MCF 10A (cell line): ENCODE results near the gene FABP1. TPM values are rescaled to one million over a fixed set of nuclear protein-coding genes. Genes with fewer than 3 reads are reported as not detected.

Source experiments
- BruUV-seq: library from RNA; stranded (reverse); fragments of 400-500 nt; replicated peaks from 2 replicates; lab custom pipeline; 2021; lab: Mats Ljungman, UMichigan
- CTCF ChIA-PET: fragments of 300-600 bp; sonication (Branson Sonifier 250); formaldehyde crosslinking; extraction: SDS; loops from one replicate; lab custom pipeline; 2021; ENCODE audit warnings: antibody characterized with exemption, inconsistent platforms; lab: Yijun Ruan, JAX
- POLR2A ChIA-PET: fragments of 300-600, 350-650 bp; sonication (Branson Sonifier 250); formaldehyde crosslinking; extraction: SDS; loops from one replicate; lab custom pipeline; 2020; ENCODE audit warnings: antibody characterized with exemption, inconsistent platforms; lab: Yijun Ruan, JAX
- DNase-seq: peaks from one replicate; pipeline ENCODE4 v3.0.0-alpha.2; 2018; ENCODE audit not compliant: unreplicated experiment
- H3K27ac Mint-ChIP-seq: one replicate; pipeline ENCODE4 v1.8.0; 2022; ENCODE audit warnings: mild to moderate bottlenecking, low read depth, mixed read lengths; ENCODE audit not compliant: unreplicated experiment
- H3K27me3 Mint-ChIP-seq: one replicate; pipeline ENCODE4 v1.8.0; 2022; ENCODE audit warnings: mixed read lengths; ENCODE audit not compliant: insufficient read depth, unreplicated experiment
- H3K36me3 Mint-ChIP-seq: one replicate; pipeline ENCODE4 v1.8.0; 2022; ENCODE audit warnings: mild to moderate bottlenecking, moderate library complexity, mixed read lengths; ENCODE audit not compliant: insufficient read depth, unreplicated experiment
- H3K4me1 Mint-ChIP-seq: one replicate; pipeline ENCODE4 v1.8.0; 2022; ENCODE audit warnings: mixed read lengths; ENCODE audit not compliant: insufficient read depth, unreplicated experiment
- H3K4me3 Mint-ChIP-seq: one replicate; pipeline ENCODE4 v1.8.0; 2022; ENCODE audit warnings: mild to moderate bottlenecking, moderate library complexity, mixed read lengths; ENCODE audit not compliant: unreplicated experiment
- H3K9me3 Mint-ChIP-seq: one replicate; pipeline ENCODE4 v1.8.0; 2022; ENCODE audit warnings: mixed read lengths; ENCODE audit not compliant: unreplicated experiment
- intact Hi-C: fragments of 100-400 bp; cut with micrococcal nuclease; formaldehyde crosslinking; loops from 2 replicates; pipeline ENCODE4 v1.14.1; 2022
- total RNA-seq: library from RNA; stranded (reverse); gene quantifications from 2 replicates; pipeline ENCODE4 v1.2.3, GENCODE V29; 2022
- TF ChIP-seq, protein P1 (sequence below): fragments of 200-600 bp; IDR thresholded peaks from one replicate; pipeline ENCODE4 v1.8.0; 2022; ENCODE audit warnings: antibody characterized with exemption, mild to moderate bottlenecking; ENCODE audit not compliant: unreplicated experiment

The FABP1 gene
- total RNA-seq, 1 experiment from 2014 or later, result not detected

DNA sequence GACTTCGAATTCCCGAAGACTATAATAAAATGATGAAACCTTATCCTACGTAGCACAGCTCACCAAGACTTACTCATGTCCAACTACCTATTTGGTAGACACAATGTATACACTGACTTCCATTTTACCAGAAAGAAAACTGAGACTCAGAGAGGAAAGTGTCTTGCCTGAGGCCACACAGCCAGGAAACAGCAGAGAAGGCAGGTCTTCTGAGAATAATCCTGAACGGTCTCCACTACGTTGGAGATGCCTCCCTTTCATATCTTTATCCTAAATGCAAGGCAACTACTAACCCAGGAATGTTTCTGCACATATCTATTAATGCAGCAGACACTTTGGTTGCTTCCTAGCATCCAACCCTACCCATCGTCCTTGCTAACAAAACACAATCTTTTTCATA, 11.9 kb upstream of the FABP1 start:
- H3K27me3 Mint-ChIP-seq, result peaks cover 78% of the 10 kb centered on the region
- no peaks in the 10 kb centered on the region for H3K36me3 Mint-ChIP-seq
- H3K4me3 Mint-ChIP-seq, result no peak overlapping the region
- H3K4me1 Mint-ChIP-seq, result no peaks in the 10 kb centered on the region
- intact Hi-C loops, result no loop called here
- CTCF ChIA-PET, result interaction anchor here (1.1 kb wide), 2 partner anchors 13 to 79 kb away, joined by 3 to 5 read pairs; no protein-coding TSS in a partner anchor
- no peak overlapping the region for H3K27ac Mint-ChIP-seq
- no peaks in the 10 kb centered on the region for H3K9me3 Mint-ChIP-seq
- no TSS peak for BruUV-seq
- DNase-seq, result no peak
- TF ChIP-seq, protein P1, sequence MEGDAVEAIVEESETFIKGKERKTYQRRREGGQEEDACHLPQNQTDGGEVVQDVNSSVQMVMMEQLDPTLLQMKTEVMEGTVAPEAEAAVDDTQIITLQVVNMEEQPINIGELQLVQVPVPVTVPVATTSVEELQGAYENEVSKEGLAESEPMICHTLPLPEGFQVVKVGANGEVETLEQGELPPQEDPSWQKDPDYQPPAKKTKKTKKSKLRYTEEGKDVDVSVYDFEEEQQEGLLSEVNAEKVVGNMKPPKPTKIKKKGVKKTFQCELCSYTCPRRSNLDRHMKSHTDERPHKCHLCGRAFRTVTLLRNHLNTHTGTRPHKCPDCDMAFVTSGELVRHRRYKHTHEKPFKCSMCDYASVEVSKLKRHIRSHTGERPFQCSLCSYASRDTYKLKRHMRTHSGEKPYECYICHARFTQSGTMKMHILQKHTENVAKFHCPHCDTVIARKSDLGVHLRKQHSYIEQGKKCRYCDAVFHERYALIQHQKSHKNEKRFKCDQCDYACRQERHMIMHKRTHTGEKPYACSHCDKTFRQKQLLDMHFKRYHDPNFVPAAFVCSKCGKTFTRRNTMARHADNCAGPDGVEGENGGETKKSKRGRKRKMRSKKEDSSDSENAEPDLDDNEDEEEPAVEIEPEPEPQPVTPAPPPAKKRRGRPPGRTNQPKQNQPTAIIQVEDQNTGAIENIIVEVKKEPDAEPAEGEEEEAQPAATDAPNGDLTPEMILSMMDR, result no peak
- POLR2A ChIA-PET, result no interaction called here

DNA sequence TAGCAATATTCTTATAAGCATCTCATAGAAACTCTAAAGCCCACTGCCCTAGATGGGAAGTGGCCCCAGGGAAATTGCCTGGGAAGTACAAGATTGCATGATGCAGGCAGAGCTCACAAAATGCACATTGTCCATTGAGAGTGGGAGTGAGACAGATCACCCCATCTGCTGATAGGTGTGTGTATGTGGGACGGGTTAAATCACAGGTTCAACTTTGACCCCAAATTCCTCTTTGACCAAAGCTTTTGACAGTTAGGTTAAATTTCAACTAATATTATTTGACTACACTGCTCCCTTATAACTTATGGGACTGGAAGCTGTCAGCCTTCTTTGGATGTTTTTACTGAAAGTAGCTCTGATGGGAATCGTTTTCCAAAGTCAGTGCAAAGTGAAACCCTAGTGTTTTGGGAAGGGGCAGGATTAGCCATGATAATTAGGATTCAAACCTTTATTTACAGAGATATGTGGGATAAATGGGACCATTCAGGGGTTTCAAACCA, 11.4 kb upstream of the FABP1 start:
- TF ChIP-seq, protein P1, result no peak
- Mint-ChIP-seq H3K4me1 (no peaks in the 10 kb centered on the region), H3K27me3 (peaks cover 80% of the 10 kb centered on the region), H3K9me3 (no peaks in the 10 kb centered on the region), H3K36me3 (no peaks in the 10 kb centered on the region), H3K27ac (no peak overlapping the region), H3K4me3 (no peak overlapping the region)
- ChIA-PET POLR2A (no interaction called here), CTCF (interaction anchor here (1.1 kb wide), 1 partner anchor 79 kb away, joined by 5 read pairs; no protein-coding TSS in a partner anchor)
- no peak for DNase-seq
- BruUV-seq, result no TSS peak
- intact Hi-C loops, result no loop called here

DNA sequence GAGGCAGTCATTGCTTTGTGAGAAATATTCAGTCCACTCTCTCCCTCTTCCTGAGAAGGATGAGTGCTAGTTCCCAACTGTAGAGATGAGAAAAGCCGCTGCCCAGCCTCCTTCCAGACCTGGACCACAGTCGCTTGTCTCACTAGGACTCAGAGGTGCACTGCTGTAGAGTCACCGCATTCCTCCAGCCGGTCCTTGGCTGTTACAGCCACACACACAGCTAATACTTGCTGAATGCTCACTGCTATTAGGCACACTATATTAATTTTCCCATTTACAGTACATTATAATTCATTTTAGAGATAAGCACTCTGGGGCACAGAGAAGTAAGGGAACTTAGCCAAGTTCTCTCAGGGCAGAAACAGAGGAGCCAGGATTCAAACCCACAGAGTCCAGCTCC, 10.0 kb upstream of the FABP1 start:
- TF ChIP-seq, protein P1, result no peak
- no peaks in the 10 kb centered on the region for H3K4me1 Mint-ChIP-seq
- BruUV-seq, result no TSS peak
- no peak for DNase-seq
- H3K27ac Mint-ChIP-seq, result no peak overlapping the region
- CTCF ChIA-PET, result interaction anchor here (0.6 kb wide), 1 partner anchor 48 kb away, joined by 3 read pairs; no protein-coding TSS in a partner anchor
- H3K36me3 Mint-ChIP-seq, result no peaks in the 10 kb centered on the region
- H3K27me3 Mint-ChIP-seq, result peaks cover 66% of the 10 kb centered on the region
- H3K4me3 Mint-ChIP-seq, result no peak overlapping the region
- intact Hi-C loops, result no loop called here
- POLR2A ChIA-PET, result no interaction called here
- no peaks in the 10 kb centered on the region for H3K9me3 Mint-ChIP-seq

DNA sequence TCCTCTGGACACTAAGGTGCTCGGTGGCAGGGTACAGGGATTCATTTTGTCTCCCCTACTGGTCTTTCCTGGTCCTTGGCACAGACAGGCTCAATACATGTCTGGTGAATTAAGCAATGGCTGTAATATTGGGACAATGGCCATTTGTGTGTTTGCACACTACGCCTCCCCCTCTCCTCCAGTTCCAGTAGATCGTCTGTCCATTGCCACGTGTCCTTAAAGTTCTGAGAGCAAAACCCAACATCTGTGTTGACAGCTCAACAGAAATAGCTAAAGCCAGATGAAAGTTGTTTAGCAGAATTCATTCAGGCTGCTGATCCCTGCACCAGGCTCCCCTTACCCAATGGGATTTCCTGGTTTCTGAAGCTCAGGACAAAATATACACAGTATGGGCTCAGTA, 9.0 kb upstream of the FABP1 start:
- no TSS peak for BruUV-seq
- intact Hi-C loops, result no loop called here
- H3K4me1 Mint-ChIP-seq, result no peaks in the 10 kb centered on the region
- TF ChIP-seq, protein P1, result no peak
- H3K4me3 Mint-ChIP-seq, result no peak overlapping the region
- ChIA-PET CTCF (interaction anchor here (1.6 to 2.2 kb wide), 2 partner anchors 21 to 76 kb away, joined by 5 to 10 read pairs; no protein-coding TSS in a partner anchor), POLR2A (no interaction called here)
- no peak for DNase-seq
- H3K27me3 Mint-ChIP-seq, result peaks cover 57% of the 10 kb centered on the region
- H3K36me3 Mint-ChIP-seq, result no peaks in the 10 kb centered on the region
- no peaks in the 10 kb centered on the region for H3K9me3 Mint-ChIP-seq
- H3K27ac Mint-ChIP-seq, result no peak overlapping the region
